Measurements from ENCODE around the gene FAM169A.
"Not testable (repeated sequence)": the region's sequence is repeated elsewhere in the genome, so short reads cannot be mapped to it uniquely, and the experiment has no call there.

The FAM169A gene

GRCh38 chr5:74865804-74866595 is at the start of gene FAM169A:
Gene FAM169A (minus strand): TSS chr5:74866387. CDS start chr5:74841676, 24,711 bp downstream.
- peak; percentile 78 for DNase-seq (ENCODE audit: low spot score)

GRCh38 chr5:74915488-74915887 is 49.3 kb upstream of the FAM169A start:
- DNase-seq (ENCODE audit: low spot score): no peak

GRCh38 chr5:74911421-74911820 is 45.2 kb upstream of the FAM169A start:
- DNase-seq (ENCODE audit: low spot score): not testable (repeated sequence)

GRCh38 chr5:74909888-74910287 is 43.7 kb upstream of the FAM169A start:
- not testable (repeated sequence) for DNase-seq (ENCODE audit: low spot score)

GRCh38 chr5:74908237-74908636 is 42.0 kb upstream of the FAM169A start:
- DNase-seq (ENCODE audit: low spot score): not testable (repeated sequence)

GRCh38 chr5:74904713-74905112 is 38.5 kb upstream of the FAM169A start:
- DNase-seq (ENCODE audit: low spot score): not testable (repeated sequence)

- DNase-seq (ENCODE audit: low spot score): no peak
Observed at GRCh38 chr5:74903165-74903787, 37.1 kb upstream of the FAM169A start.

GRCh38 chr5:74897049-74897448 is 30.9 kb upstream of the FAM169A start:
- no peak for DNase-seq (ENCODE audit: low spot score)

GRCh38 chr5:74895906-74896305 is 29.7 kb upstream of the FAM169A start:
- peak; percentile 55 for DNase-seq (ENCODE audit: low spot score)

GRCh38 chr5:74894351-74894750 is 28.2 kb upstream of the FAM169A start:
- no peak for DNase-seq (ENCODE audit: low spot score)

GRCh38 chr5:74892921-74893320 is 26.7 kb upstream of the FAM169A start:
- DNase-seq (ENCODE audit: low spot score): no peak

GRCh38 chr5:74889523-74890105 is 23.4 kb upstream of the FAM169A start:
- no peak for DNase-seq (ENCODE audit: low spot score)

GRCh38 chr5:74888117-74888516 is 21.9 kb upstream of the FAM169A start:
- DNase-seq (ENCODE audit: low spot score): no peak

- no peak for DNase-seq (ENCODE audit: low spot score)
Observed at GRCh38 chr5:74885170-74885569, 19.0 kb upstream of the FAM169A start.

GRCh38 chr5:74882379-74883134 is 16.4 kb upstream of the FAM169A start:
- DNase-seq (ENCODE audit: low spot score): not testable (repeated sequence)

- DNase-seq (ENCODE audit: low spot score): no peak
Observed at GRCh38 chr5:74877624-74878304, 11.6 kb upstream of the FAM169A start.

GRCh38 chr5:74875994-74876791 is 10.0 kb upstream of the FAM169A start:
- DNase-seq (ENCODE audit: low spot score): no peak

- DNase-seq (ENCODE audit: low spot score): no peak
Observed at GRCh38 chr5:74873525-74874249, 7.5 kb upstream of the FAM169A start.

- no peak for DNase-seq (ENCODE audit: low spot score)
Observed at GRCh38 chr5:74870299-74871067, 4.3 kb upstream of the FAM169A start.

Data from AG20443 (cell line).